Neural progenitor cell (in vitro differentiated cells): ENCODE measurements around the gene ATG16L2.

Experiments
- EZH2 ChIP-seq: fragments of 200-600 bp; sonication (generic); IDR thresholded peaks from 2 replicates; pipeline ENCODE4 v1.6.1; 2017; ENCODE audit warnings: antibody characterized with exemption, mild to moderate bottlenecking, moderate library complexity
- EZH2phosphoT487 ChIP-seq: fragments of 200-600 bp; sonication (generic); IDR thresholded peaks from 2 replicates; pipeline ENCODE4 v1.6.1; 2017; ENCODE audit warnings: antibody characterized with exemption
- TF ChIP-seq, protein P1 (sequence below): fragments of 200-600 bp; sonication (generic); IDR thresholded peaks from 2 replicates; pipeline ENCODE4 v1.5.1; 2017; ENCODE audit warnings: antibody characterized with exemption, mild to moderate bottlenecking

DNA sequence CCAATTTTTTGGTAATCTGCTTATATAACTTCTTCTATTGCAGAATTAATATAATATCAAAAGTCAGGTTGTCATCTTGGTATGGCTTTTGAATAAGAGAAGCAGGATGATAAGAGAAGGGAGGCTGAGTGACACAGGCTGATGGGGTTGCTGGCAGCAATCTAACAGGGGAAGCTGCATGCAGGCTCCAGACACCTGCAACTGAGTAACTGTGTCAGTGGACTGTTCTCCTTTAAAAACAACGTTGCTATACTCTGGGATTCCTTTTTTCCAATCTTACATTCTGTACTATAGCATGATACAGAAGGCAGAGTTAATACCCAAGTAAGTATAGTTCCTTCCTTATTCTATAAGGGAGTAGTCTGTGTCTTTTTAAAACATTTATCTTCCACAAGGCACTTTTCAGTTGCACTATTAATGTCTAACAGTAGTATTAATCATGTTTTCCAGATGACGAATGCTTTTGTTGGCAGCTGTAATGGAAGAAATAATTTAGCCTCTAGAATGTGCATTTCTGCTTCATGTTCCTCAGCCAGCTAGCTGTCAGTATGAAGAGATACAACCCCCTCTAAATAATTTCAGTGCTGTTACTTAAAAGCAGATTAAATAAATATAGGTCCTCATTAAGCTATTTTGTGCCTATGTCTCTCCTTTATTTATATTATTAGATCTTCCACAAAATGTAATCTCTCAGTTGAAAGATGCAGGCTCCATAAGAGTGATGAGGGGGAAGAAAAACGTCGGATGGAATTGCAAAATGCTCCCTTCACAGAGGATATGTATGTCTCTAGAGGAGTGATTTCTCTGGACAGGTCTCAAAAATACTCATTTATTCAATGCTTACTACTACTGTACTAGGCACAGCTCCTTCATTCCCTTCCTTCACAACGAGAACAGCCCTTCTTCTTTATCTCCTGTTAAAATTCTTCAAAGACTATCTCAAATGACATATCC, 50.8 kb downstream of the ATG16L2 start:
- TF ChIP-seq, protein P1, sequence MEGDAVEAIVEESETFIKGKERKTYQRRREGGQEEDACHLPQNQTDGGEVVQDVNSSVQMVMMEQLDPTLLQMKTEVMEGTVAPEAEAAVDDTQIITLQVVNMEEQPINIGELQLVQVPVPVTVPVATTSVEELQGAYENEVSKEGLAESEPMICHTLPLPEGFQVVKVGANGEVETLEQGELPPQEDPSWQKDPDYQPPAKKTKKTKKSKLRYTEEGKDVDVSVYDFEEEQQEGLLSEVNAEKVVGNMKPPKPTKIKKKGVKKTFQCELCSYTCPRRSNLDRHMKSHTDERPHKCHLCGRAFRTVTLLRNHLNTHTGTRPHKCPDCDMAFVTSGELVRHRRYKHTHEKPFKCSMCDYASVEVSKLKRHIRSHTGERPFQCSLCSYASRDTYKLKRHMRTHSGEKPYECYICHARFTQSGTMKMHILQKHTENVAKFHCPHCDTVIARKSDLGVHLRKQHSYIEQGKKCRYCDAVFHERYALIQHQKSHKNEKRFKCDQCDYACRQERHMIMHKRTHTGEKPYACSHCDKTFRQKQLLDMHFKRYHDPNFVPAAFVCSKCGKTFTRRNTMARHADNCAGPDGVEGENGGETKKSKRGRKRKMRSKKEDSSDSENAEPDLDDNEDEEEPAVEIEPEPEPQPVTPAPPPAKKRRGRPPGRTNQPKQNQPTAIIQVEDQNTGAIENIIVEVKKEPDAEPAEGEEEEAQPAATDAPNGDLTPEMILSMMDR, result no peak
- TF ChIP-seq EZH2phosphoT487, result no peak
- no peak for TF ChIP-seq EZH2
